Tibial nerve (tissue), 3 donors: ENCODE data around the gene FLOT1.

Experiments
- POLR2A ChIP-seq, 2 donors: fragments of 450-650 bp; IDR thresholded peaks; one replicate each; pipeline ENCODE4 v1.6.1; 2017; ENCODE audit warnings: antibody characterized with exemption in 2 of 2, mild to moderate bottlenecking in 2 of 2, moderate library complexity in 2 of 2
- TF ChIP-seq, protein P1 (sequence below), 5 experiments: fragments of 200-600 bp in 3 of 5; fragments of 450-650 bp in 2 of 5; sonication (generic) in 3 of 5; IDR thresholded peaks; one replicate each; pipeline ENCODE4 v1.5.1; 2016 to 2019; ENCODE audit warnings: antibody characterized with exemption in 5 of 5, mild to moderate bottlenecking in 3 of 5, moderate library complexity in 2 of 5

DNA sequence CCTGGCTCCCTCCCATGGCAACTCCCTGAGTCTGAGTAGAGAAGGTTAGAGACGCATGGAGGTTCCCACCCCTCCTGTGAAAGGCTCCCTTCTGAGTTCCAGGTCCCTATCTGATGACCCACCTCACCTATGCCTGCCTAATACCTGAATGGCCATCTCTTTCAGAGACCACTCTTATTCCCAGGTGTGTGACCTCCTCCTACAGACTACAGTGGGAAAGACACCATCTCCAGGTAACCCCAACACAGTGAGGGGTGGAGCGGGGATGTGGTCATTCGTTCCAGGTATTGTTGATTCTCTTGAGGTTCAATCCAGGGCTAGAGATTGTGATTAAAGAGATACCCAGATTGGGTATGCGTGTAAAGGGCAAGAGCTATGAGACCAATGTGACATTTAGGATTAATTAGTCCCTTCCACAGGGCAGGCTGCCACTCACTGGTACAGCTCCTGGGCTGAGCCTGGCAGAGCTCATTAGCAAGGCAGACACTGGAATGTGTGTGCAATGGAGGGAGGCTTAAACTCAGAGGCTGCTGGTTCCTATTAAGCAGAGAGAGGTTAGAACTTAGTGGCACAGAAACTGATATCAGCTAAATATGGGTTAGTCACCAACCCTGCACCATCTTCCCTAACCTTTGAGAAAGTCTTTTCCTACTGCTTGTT is 48.4 kb upstream of the FLOT1 start:
- TF ChIP-seq, protein P1, sequence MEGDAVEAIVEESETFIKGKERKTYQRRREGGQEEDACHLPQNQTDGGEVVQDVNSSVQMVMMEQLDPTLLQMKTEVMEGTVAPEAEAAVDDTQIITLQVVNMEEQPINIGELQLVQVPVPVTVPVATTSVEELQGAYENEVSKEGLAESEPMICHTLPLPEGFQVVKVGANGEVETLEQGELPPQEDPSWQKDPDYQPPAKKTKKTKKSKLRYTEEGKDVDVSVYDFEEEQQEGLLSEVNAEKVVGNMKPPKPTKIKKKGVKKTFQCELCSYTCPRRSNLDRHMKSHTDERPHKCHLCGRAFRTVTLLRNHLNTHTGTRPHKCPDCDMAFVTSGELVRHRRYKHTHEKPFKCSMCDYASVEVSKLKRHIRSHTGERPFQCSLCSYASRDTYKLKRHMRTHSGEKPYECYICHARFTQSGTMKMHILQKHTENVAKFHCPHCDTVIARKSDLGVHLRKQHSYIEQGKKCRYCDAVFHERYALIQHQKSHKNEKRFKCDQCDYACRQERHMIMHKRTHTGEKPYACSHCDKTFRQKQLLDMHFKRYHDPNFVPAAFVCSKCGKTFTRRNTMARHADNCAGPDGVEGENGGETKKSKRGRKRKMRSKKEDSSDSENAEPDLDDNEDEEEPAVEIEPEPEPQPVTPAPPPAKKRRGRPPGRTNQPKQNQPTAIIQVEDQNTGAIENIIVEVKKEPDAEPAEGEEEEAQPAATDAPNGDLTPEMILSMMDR (IDR thresholded peaks at IDR 0.05): no peak
- no peak for TF ChIP-seq POLR2A (IDR thresholded peaks at IDR 0.05)
